ENCODE results near the gene CGB5. TPM values are rescaled to one million over a fixed set of nuclear protein-coding genes. Genes with fewer than 3 reads are reported as not detected.

Gene CGB5
- polyA plus RNA-seq, 1 of the 3 experiments (the other 2 are of a cell fraction), result 0.16 TPM

DNA sequence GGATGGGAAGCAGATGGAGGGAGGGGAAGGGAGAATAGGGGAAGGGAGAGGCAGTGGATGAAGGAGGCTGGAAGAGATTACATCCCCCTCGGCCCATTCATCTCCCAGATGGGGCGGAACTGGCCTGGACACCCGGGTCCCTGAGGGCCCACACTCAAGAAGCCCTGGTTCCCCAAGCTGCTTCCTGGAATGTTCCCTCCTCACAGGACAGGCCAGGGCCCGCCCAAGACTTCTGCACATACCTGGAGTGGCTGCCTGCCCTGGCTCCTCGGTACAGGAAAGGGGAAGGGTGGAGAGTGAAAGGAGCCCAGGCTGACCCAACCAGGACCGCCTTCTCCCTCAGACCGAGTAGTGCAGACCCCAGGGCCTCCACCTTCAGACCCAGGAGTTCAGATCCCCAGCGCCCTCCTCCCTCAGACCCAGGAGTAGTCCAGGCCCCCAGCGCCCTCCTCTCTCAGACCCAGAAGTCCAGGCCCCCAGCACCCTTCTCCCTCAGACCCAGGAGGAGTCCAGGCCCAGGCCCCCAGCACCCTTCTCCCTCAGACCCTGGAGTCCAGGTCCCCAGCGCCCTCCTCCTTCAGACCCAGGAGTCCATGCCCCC lies 20.5 kb downstream of the CGB5 start:
- H3K9ac ChIP-seq, result no peak overlapping the region; the same call in 1 of the 2 replicates
- ChIA-PET CTCF (interaction anchor here (0.6 to 1.6 kb wide), 2 partner anchors 10 to 146 kb away, joined by 3 to 6 read pairs; no protein-coding TSS in a partner anchor), POLR2A (no interaction called here)
- H4K20me1 ChIP-seq (ENCODE audit: insufficient read depth), result no peaks in the 10 kb centered on the region
- TF ChIP-seq GATA2 (CRISPR knock-in tag; IDR thresholded peaks at IDR 0.05), result no peak
- TF ChIP-seq FOXJ3 (CRISPR knock-in tag; IDR thresholded peaks at IDR 0.05), result no peak
- no peak for TF ChIP-seq EP300 (IDR thresholded peaks at IDR 0.05; ENCODE audit: borderline replicate concordance in 1 of 2, low read depth in 1 of 2, low read length in 1 of 2)
- TF ChIP-seq, protein P1, sequence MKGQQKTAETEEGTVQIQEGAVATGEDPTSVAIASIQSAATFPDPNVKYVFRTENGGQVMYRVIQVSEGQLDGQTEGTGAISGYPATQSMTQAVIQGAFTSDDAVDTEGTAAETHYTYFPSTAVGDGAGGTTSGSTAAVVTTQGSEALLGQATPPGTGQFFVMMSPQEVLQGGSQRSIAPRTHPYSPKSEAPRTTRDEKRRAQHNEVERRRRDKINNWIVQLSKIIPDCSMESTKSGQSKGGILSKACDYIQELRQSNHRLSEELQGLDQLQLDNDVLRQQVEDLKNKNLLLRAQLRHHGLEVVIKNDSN (IDR thresholded peaks at IDR 0.05; ENCODE audit: borderline replicate concordance, low read depth), result no peak
- TF ChIP-seq, protein P2, sequence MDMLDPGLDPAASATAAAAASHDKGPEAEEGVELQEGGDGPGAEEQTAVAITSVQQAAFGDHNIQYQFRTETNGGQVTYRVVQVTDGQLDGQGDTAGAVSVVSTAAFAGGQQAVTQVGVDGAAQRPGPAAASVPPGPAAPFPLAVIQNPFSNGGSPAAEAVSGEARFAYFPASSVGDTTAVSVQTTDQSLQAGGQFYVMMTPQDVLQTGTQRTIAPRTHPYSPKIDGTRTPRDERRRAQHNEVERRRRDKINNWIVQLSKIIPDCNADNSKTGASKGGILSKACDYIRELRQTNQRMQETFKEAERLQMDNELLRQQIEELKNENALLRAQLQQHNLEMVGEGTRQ (IDR thresholded peaks at IDR 0.05; ENCODE audit: borderline replicate concordance, low read depth, low read length), result no peak
- no peak for TF ChIP-seq MEF2A (IDR thresholded peaks at IDR 0.05; ENCODE audit: borderline replicate concordance, low read depth)
- no peak for TF ChIP-seq NRF1 (IDR thresholded peaks at IDR 0.05; ENCODE audit: low read depth, low read length)
- no peak for TF ChIP-seq FOSL2 (IDR thresholded peaks at IDR 0.05; ENCODE audit: borderline replicate concordance, low read depth)
- no peak for TF ChIP-seq SMC3 (IDR thresholded peaks at IDR 0.05; ENCODE audit: low read depth, low read length)
- TF ChIP-seq RAD21 (IDR thresholded peaks at IDR 0.05; ENCODE audit: low read length), result no peak
- no peak for TF ChIP-seq TCF12 (IDR thresholded peaks at IDR 0.05)
- TF ChIP-seq, protein P3, sequence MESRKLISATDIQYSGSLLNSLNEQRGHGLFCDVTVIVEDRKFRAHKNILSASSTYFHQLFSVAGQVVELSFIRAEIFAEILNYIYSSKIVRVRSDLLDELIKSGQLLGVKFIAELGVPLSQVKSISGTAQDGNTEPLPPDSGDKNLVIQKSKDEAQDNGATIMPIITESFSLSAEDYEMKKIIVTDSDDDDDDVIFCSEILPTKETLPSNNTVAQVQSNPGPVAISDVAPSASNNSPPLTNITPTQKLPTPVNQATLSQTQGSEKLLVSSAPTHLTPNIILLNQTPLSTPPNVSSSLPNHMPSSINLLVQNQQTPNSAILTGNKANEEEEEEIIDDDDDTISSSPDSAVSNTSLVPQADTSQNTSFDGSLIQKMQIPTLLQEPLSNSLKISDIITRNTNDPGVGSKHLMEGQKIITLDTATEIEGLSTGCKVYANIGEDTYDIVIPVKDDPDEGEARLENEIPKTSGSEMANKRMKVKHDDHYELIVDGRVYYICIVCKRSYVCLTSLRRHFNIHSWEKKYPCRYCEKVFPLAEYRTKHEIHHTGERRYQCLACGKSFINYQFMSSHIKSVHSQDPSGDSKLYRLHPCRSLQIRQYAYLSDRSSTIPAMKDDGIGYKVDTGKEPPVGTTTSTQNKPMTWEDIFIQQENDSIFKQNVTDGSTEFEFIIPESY (IDR thresholded peaks at IDR 0.05; ENCODE audit: borderline replicate concordance, low read depth), result no peak
- peak overlapping the region; percentile 70; the same call in 1 of the 2 replicates for H3K4me2 ChIP-seq
- peaks cover 7% of the 10 kb centered on the region for H3F3A ChIP-seq (replicated peaks; ENCODE audit: insufficient read depth)
- H3K27me3 ChIP-seq (ENCODE audit: insufficient read depth), result no peaks in the 10 kb centered on the region
- H3K79me2 ChIP-seq (ENCODE audit: insufficient read depth), result peaks cover 38% of the 10 kb centered on the region; the same call in 1 of the 2 replicates
- H3K36me3 ChIP-seq (replicated peaks in 1 of 2; ENCODE audit: control insufficient read depth in 1 of 2, insufficient read depth in 2 of 2, low read length in 1 of 2), result no peaks in the 10 kb centered on the region
- no peaks in the 10 kb centered on the region for H3K9me3 ChIP-seq
- peaks cover 0 to 8% of the 10 kb centered on the region in 2 experiments; a peak in 2 of 4 replicates for H3K4me1 ChIP-seq (ENCODE audit: control insufficient read depth in 1 of 2, insufficient read depth in 2 of 2, low read depth in 1 of 2, low read length in 1 of 2)
- no peak overlapping the region for H2AFZ ChIP-seq (ENCODE audit: low read depth)
- peak overlapping the region; percentile 16 to 30; a peak in 3 of 4 replicates for H3K4me3 ChIP-seq (ENCODE audit: low read depth in 2 of 2, low read length in 1 of 2)
- 52% methylated on average over 8 of the region's 10 CpGs for WGBS (ENCODE audit: low lambda C conversion rate)
- peak; percentile 24 for DNase-seq
- no peak overlapping the region for H3K27ac ChIP-seq (ENCODE audit: low read depth in 2 of 2, low read length in 1 of 2)
- H3K9me2 ChIP-seq, result no peaks in the 10 kb centered on the region

Measured in SK-N-SH (cell line).